Breast epithelium (tissue), 3 donors: ENCODE measurements around the gene RECQL5.

Source experiments
- CTCF ChIP-seq, 3 donors: fragments of 450-650 bp; IDR thresholded peaks; one replicate each; pipeline ENCODE4 v1.5.1; 2016 to 2017; ENCODE audit warnings: antibody characterized with exemption in 3 of 3, mild to moderate bottlenecking in 3 of 3, moderate library complexity in 3 of 3
- POLR2A ChIP-seq: fragments of 450-650 bp; IDR thresholded peaks from one replicate; pipeline ENCODE4 v1.6.1; 2016; ENCODE audit warnings: antibody characterized with exemption, mild to moderate bottlenecking, moderate library complexity

DNA sequence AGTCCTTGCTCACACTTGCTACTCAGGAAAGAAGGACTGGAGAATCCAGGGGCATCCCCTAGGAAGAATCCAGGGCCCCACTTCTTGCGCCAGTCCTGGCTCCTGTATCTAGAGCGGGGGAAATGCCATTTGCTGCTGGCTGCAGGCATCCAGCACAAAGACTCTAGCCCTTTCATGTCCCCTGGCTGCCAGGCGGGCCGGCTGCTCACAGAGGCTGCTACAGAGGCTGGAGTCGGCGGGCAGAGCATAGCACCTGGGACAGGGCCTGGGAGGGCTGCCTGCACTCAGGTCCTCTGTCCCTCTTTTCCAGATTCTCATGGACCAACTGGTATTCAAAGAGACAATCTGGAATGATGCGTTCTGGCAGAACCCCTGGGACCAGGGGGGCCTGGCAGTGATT is 19.9 kb downstream of the RECQL5 start:
- TF ChIP-seq POLR2A = no peak
- no peak for TF ChIP-seq CTCF (IDR thresholded peaks at IDR 0.05)
